Measurements from ENCODE around the gene INAVA.

The INAVA gene

DNA sequence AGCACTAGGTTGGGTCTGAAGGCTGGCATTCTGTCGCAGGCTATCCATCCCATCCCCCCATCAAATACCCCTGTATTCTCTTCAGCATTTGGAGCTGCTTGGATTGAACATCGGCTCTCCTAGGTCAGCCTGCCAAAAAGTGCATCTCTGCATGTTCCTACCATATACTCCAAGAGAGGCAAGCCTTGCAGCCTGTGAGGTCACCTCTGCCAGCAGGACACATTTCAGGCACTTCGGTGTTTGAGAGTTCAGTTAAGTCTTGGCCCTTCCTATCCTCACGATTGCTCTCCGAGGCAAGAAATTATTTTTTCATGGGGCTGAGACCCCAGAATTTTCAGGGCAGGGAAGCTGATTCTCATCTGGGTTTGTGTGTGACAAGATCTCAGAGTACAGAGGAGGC is 19.3 kb upstream of the INAVA start:
- no peak for DNase-seq (ENCODE audit: low spot score)

DNA sequence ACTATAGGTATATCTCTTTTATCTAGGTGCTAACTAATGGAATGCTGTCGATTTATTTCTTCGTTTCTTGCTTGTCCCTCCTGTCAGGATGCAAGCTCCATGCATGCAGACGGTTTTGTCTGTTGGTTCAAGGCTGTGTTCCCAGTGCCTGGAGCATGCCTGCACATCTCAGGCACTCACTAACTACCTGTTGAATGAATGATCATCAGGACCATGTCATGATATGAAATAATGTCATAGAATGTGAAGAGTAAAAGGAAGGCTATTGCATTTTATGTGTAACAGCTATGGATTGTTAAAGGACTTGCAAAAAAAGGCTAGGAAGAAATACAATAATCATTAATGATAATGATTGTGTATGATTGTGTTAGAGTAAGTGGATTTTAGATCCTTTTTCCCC is 17.7 kb upstream of the INAVA start:
- no peak for DNase-seq (ENCODE audit: low spot score)

DNA sequence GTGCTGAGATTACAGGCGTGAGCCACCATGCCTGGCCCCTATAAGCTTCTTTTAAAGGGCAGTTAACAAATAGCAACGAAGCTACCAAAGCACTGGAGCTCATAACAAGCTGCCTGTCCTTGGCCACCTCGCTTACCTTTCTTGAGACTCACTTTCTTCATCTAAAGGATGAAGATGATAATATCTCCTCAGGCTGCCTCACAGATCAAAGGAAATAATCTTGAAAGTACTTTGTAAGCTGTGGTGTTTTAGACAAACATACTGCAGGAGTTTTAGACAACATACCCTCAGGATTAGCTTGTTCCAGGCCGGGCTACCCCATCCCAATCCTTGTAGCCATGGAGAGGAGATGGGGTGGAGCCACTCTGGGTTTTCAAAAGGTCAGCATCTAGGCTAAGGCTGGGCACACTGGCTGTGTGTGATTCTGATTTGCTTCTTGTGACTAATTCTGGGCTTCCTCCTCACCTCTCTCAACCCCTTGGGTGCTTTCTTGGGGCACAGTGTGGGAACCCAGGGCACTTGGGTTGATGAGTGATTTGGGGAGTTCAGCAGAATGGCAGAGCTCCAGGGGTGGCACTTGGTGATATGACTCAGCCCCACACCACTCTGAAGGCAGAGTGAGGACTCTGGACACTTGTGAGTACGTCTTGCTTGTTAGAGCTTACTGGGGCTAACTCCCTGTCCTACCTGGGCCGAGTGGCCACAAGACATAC is 16.7 kb upstream of the INAVA start:
- no peak for DNase-seq (ENCODE audit: low spot score)

DNA sequence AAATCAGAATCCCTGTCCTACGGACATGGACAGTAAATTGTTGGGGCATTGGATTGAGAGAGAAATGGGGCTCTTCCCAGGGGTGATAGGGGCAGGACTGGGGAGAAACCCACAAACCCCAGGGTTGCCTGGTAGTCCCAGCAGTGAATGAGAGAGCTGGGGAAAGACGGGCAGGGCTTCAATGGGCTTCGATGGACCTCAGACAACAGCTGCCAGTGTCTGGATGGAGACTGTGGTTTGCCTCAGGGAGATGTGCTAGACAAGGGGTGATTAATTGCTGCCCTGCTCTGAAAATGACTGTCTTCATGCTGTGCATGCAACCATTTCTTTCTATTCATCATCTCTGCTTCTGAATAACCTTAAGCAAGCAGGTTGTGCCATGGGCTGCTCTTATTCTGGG is 14.5 kb upstream of the INAVA start:
- no peak for DNase-seq (ENCODE audit: low spot score)

DNA sequence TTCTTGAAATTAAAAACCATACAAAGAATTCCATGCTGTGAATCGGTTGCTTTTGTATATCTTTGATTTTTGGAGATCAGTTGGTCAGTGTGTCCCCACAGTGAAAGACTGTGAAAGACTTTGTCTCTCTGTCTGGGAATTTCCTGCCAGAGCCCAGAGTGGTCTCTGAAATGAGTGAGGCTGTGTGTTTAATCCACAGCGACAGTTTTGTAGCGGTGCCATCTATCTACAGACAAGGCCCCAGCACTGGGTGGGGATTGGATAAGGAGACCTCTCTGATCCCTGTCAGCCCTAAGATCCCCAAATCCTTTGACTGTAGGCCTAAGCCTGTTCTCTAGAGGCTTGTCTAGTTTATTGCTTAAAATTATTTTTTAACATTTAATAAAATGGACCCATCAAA is 11.6 kb upstream of the INAVA start:
- DNase-seq (ENCODE audit: low spot score) = no peak

DNA sequence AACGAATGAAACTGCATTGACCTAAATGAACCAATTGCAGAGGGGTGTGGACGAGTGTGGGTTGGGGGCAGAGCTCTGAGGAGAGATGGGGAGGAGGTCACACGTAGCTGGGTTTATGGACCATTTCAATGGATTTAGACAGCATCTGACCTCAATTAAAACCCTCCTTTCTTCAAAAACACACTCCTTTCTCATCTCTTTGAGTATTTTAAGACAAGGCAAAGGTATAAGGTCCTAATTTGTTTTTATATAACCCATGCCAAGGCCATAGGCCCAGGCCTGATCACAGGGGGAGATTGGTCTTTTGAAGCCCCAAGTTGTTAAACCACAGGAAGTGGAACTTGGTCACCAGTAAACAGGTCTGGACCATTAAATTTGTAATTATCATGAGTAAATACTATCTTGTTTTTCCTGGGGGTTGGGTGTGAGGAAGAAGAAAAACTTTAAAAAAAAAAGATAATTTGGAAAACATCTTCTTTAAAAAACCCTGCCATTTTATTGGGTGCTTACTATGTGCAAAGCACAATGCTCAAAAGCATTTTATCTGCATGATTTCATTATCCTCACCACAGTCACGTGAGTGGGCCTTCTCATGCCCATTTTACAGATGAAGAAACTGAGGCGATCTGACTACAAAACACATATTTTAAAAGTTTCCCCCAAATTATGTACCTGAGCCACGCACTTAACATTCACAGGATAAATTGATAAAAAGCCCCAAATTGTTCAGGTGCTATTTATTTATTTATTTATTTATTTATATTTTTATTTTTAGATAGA is 8.9 kb upstream of the INAVA start:
- no peak for DNase-seq (ENCODE audit: low spot score)

DNA sequence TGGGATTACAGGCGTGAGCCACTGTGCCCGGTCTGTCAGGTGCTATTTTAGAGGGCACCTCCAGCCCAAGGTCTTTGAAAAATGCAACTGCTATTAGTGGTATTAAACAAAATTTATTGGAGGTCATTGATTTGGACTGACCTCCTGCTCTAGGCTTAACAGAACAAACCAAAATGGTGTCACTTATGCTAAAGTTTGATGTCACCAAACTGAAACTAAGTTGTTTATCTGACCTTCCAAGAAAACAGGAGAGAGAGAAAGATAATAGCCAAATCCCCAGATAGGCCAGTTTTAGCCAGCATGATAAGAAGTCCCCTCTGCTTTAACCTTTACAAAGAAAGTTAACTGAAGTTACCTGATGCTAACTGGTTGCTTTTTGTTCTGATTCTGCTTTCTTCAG is 8.1 kb upstream of the INAVA start:
- no peak for DNase-seq (ENCODE audit: low spot score)

DNA sequence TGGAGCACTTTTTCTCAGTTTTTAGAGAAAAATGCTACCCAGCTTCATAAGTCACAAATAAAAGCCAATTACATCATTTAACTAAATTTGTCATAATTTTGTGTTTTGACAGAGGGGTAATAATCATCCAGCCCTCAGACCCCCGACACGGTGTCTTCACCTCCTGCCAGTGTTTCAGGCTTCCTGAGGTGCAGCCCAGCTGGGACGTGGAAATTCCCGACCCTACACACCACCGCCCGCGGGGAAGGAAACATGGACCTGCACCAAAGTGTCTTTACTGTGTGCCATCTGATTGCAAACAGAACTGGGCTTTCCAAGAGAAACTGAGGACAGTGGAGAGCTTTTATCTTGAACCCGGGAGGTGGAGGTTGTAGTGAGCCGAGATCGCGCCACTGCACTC is 7.7 kb upstream of the INAVA start:
- no peak for DNase-seq (ENCODE audit: low spot score)

DNA sequence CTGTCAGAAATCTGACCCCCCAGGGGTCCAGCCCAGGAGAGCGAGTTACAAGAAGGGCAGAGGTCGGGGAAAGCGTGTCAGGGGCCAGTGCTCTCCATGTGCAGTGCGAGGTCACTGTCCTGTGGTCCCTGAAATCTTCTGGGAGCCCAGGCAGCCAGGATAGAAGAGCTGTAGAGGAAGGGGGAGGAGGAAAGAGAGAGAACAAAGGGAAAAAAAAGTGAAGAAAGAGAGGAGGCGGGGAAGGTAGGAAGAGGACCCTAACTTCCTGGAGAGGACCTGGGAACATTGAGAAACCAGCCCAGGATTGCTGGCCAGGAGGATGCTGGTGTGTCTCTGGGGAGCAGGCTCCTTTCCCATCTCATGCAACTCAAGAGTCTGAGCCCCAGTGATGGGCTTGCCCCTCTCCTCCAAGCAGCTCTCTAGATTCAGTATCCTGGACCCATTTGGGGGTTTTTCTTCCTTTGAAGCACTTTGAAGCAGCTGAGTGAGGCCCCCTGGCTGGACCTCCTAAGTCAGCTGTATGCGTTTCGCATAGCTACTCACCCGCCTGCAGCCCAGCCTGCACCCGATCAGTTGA is 6.8 kb upstream of the INAVA start:
- no peak for DNase-seq (ENCODE audit: low spot score)

DNA sequence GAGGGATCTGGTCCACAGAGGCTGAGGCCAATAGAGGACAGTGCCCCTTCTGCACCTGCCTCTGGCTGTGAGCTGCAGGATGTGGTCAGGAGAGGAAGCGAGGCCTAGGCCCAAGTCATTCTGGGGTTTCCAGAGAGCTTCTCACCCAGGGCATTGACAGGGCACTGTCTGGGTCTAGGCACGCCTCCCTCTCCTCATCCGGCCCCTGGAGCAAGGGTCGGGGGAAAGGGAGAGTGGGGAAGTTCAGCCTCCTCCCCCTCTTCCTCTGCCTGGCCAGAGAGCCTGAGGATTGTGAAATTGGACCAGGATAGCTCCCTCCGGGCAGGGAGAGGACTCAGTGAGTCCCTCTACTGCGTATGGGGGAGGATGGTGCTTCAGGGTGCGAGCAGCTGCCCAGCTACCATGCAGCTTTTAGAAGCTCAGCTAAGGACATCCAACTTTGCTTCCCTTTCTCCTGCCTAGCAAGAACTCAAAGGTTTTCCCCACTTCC is 6.3 kb upstream of the INAVA start:
- DNase-seq (ENCODE audit: low spot score) = no peak

DNA sequence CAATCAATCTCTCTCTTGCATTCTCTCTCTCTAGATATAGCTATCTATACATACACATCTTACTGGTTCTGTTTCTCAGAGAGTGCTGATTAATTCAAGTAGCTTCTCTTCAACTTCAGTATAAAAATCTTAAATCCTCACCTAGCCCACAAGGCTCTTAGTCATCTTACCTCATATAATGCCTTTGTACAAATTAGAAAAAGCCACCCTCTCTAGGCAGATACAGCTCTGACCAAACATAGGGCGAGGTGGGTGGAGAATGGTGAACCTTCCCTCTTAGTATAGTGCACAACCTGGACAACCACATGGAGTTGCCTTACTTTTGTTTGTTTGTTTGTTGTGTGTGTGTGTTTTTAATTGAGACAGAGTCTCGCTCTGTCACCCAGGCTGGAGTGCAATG is 5.1 kb upstream of the INAVA start:
- DNase-seq (ENCODE audit: low spot score) = no peak

DNA sequence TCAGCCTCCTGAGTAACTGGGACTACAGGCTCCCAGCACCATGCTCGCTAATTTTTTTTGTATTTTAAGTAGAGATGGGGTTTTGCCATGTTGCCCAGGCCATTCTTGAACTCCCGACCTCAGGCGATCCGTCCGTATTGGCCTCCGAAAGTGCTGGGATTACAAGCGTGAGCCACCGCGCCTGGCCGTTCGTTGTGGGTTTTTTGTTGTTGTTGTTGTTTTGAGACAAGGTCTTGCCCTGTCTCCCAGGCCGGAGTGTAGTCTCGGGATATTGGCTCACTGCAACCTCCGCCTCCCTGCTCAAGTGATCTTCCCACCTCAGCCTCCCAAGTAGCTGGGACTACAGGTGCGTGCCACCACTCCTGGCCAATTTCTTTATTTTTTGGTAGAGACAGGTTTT is 4.7 kb upstream of the INAVA start:
- no peak for DNase-seq (ENCODE audit: low spot score)

DNA sequence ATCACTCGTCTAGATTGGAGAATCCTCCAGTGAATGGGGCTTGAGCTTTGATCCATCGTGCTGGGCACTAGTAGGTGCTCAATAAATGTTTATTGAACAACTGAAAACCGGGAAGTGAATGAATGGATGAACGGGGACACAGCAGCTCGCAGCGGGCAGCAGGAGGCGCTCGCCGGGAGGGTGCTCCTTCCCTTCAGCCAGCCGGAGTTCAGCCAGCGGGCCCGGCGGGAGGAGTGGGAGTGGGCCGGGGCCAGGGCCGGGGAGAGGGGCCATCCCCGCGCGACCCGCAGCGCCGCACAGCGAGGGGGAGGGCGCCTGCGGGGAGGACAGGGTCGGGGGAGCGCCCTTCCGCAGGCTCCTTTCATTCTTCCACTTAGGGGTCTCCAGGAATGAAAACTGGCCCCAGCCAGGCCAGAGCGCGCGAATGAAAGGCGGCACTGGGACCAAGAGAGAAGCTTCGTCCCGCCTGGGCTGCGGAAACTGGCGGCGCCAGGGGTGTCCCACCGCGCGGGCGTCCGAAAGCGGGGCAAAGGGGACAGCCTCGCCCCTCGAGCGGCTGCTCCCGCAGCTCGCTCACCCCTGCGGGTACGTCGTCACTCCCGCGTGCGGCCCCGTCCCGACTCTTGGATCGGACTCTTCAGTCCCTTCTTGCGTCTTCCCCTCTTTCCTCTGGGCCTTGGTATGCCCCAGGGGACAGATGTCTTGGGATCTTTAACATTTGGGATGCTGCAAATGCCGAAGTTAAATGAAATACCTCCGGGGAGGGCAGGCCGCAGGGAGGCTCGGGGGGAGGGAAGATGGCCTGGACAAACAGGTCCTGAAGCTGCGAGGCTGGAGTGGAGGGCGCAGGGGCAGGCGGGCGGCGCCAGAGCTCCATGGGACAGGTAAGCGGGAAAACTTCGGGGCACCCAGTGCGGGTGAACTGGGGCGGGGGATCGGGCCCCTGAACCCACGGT is 3.6 kb upstream of the INAVA start:
- no peak for DNase-seq (ENCODE audit: low spot score)

DNA sequence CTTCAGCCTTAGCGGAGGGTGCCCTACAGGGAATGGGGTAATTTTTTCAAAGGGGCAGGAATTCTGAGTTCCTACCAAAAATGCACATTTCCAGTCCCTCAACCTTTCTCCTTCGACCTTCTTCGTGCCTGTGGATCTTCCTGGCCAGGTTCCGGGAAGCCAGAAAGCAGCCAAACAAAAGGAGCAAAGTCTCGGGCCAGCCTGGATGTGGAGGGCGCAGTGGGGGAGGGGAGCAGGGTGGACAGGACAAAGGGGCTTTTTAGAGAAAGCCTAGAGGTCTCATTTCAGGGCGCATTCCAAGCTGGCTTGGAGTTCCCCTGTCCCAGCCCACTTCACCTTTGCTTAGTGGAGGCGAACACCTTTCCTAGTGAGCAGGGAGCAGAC is 2.9 kb upstream of the INAVA start:
- no peak for DNase-seq (ENCODE audit: low spot score)

DNA sequence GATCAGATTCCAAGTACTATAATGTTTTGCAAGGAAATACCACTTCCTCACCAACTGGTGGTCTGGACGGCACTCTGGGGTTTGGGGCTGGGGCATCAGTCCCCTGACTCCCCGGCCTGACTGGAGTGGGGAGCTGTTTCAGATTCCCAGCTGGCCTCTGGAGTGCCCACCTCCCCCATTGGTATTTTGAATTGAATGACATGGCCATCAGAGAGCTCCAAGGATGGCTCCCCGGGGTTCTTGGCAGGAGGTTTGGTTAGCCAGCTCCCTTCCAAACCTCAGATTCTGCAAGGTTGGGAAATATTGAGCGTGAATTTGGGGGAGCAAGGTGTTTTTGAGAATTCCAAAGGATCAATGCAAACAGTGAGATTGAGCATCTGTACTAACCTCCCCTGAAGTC is 2.2 kb upstream of the INAVA start:
- DNase-seq (ENCODE audit: low spot score) = no peak

DNA sequence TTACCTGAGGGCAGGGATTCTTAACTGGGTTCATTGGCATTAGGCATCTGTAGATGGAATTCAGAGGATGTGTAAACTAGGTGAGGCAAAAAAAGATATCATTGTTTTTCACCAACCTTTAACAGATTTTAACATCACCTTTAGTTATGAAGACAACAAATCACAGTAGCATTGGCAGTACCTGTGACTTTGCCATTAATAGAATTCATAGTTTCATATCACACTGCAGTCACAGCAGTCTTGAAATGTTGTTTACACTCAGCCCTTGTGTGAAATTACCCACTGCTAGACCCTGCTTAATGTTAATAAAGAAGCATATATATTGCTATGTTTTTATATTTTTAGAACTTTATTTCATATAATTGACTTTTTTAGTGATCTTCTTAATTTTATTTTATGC is 1.7 kb upstream of the INAVA start:
- DNase-seq (ENCODE audit: low spot score) = no peak

DNA sequence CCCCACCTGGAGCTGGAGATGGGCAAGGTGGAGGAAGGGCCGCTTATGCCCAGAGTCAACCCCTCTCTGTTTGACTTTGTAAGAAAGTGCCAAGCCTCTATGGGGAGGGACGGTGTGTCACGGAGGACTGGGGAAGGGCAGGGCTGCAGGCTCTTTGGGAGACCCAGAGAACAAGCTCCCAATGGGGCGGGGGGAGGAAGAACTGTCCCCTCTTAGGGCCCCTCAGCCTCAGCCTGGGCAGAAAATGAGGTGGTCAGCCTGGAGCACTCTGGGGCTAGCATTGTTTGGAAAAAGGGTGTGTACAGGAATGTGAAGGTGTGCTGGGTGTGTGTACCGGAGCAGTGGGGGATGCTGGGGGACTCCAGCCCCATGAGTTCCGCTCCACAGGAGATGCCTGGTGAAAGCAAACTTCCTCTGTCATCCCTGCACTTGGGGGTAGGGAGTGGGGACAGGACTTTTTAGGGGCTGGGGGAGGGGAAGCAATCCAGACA is 1.2 kb upstream of the INAVA start:
- no peak for DNase-seq (ENCODE audit: low spot score)

DNA sequence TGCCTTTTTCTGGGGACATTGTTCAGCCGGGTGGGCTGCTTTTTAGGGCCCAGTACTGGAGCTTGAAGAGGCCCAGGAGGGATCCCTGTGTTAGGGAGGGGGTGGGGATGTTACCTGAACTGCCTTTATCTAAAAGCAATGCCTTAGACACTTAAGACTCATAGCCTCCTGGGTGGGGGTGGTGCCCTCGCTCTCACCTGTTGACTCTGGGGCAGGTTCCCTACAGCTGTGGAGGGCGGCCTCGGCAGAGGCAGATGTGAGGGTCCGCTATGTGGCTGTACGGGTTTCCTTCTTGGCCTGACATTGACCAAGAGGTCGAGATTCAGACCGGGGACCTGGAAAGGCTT is 716 bp downstream of the INAVA start:
- no peak for DNase-seq (ENCODE audit: low spot score)

DNA sequence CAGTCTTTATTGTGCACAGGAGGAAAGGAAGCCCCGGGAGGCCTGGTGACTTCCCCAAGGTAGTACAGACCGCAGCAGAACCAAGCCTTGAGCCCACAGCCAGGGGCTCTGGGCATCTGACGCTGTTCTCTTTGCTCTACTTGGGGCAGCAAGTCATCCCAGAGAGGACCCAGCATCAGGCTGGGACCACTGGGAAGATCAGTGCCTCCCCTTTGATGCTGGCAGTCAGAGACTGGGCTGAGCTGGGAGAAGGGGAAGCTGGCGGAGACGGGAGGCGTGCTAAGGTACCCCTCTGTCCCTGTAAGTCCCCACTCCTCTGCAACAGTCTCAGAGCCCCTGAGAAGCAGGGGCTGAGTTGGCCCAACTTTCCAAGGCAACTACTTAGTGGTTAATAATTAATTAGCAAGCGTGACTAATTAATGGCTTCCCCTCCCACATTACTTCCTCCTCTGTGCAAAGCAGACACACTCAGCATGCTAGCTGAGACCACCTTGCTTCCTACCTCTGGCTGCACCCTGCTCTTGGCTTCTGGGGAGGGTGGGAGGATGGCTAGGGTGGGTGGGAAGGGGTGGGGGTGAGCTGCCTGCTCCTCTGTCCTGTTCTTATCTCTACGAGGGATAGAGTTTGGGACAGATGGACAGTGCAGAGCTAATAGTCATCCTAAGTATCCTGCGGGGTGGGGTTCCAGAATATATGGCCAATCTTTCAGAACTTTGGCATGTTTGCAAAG is 1.3 kb downstream of the INAVA start:
- no peak for DNase-seq (ENCODE audit: low spot score)

DNA sequence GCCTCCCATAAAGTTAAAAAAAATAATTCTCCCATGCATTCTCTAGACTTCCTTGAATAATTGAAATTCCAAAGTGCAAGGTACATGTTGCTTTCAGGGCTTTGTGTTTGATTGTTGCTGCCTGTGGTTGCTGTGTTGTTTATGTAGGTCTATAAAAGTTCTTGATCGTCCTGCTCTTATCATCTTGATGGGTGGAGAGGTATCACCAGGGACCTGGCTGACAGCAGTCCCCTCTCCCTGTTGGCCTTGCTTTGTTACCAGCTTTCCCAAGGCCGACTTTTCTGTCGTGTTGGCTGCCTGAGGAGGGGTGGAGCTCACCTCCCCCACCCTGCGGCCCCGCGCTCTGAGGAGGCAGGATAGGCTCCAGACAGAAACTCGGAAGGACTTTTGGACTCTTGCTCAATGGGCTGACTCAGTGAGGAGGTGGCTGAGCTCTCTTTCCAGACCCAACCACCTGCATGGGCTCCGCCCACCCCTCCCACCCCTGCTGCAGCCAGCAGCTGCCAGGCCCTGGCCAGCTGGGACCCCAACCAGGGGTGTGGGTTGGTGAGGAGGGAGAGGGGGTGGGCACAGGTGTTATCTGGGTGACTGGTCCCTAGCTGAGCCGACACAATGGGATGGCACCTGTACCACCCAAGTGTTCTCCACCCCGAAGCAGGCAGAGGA is 2.0 kb downstream of the INAVA start:
- no peak for DNase-seq (ENCODE audit: low spot score)

DNA sequence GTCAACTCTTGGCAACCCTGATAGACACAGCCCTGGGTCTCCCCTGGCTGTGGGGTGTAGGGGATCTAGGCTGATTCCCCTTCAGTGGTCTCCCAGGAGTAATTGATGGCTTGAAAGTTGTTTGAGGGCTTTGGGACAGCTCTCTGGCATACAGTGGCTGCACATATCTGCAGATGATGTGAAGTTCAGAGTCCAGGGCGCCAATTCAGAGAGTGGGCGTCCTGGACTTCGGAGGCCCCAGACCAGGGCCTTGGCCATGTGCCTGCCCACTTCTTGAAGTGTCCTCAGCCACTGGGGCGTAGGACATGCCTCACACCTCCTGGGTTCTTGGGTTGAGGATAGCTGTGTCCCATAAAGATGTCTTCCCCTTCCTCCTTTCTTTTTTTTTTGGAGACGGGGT is 2.6 kb downstream of the INAVA start:
- no peak for DNase-seq (ENCODE audit: low spot score)
